SU-DHL-6 (cell line): ENCODE measurements around the gene ASB18.

Experiments
- H2AFZ ChIP-seq: fragments of 200-600 bp; sonication (generic); 2 replicates; pipeline ENCODE4 v1.6.1; 2014; ENCODE audit warnings: low read depth, mild to moderate bottlenecking, moderate library complexity, mixed read lengths, antibody characterized with exemption, low read length; ENCODE audit not compliant: severe bottlenecking
- H3F3A ChIP-seq: fragments of 200-600 bp; shearing (Covaris generic); 2 replicates; pipeline ENCODE4 v1.6.0; 2016; ENCODE audit warnings: antibody characterized with exemption, mild to moderate bottlenecking; ENCODE audit not compliant: insufficient read depth
- H3K27ac ChIP-seq: fragments of 200-600 bp; sonication (generic); 2 replicates; pipeline ENCODE4 v1.5.1; 2016; ENCODE audit warnings: low read depth, mild to moderate bottlenecking, low read length, moderate library complexity, mixed read lengths
- H3K27me3 ChIP-seq: fragments of 200-600 bp; sonication (generic), shearing (Covaris generic); 2 replicates; pipeline ENCODE4 v1.6.0; 2014; ENCODE audit warnings: mild to moderate bottlenecking, low read length
- H3K36me3 ChIP-seq: fragments of 200-600 bp; sonication (generic); 2 replicates; pipeline ENCODE4 v1.6.1; 2014; ENCODE audit warnings: mild to moderate bottlenecking, low read length, mixed read lengths
- H3K4me2 ChIP-seq: fragments of 300-600, 200-600 bp; shearing (Covaris generic), sonication (generic); 2 replicates; pipeline ENCODE4 v1.6.0; 2014; ENCODE audit warnings: low read length, low read depth, mild to moderate bottlenecking; ENCODE audit not compliant: poor library complexity, severe bottlenecking
- H3K4me3 ChIP-seq: fragments of 200-600 bp; sonication (generic); 2 replicates; pipeline ENCODE4 v1.5.1; 2014; ENCODE audit warnings: antibody characterized with exemption, low read length, mild to moderate bottlenecking, mixed read lengths; ENCODE audit not compliant: insufficient read depth, poor library complexity, severe bottlenecking
- H3K79me2 ChIP-seq: fragments of 200-600 bp; sonication (generic); 2 replicates; pipeline ENCODE4 v1.6.1; 2014; ENCODE audit warnings: mild to moderate bottlenecking, low read length, moderate library complexity; ENCODE audit not compliant: insufficient read depth
- H3K9ac ChIP-seq: fragments of 200-600 bp; sonication (generic); 2 replicates; pipeline ENCODE4 v1.7.0; 2014; ENCODE audit warnings: mild to moderate bottlenecking, low read length
- H3K9me2 ChIP-seq: fragments of 200-600 bp; sonication (generic); replicated peaks from 2 replicates; pipeline ENCODE4 v1.6.1; 2014; ENCODE audit warnings: low read length; ENCODE audit not compliant: insufficient read depth
- H3K9me3 ChIP-seq: fragments of 200-600 bp; sonication (generic); 2 replicates; pipeline ENCODE4 v1.6.1; 2014; ENCODE audit warnings: low read length, mixed read lengths; ENCODE audit not compliant: insufficient read depth
- H4K20me1 ChIP-seq: fragments of 200-600 bp; sonication (generic); 2 replicates; pipeline ENCODE4 v1.6.1; 2014; ENCODE audit warnings: low read depth, mild to moderate bottlenecking, antibody characterized with exemption, low read length, moderate library complexity, mixed read lengths
- EZH2phosphoT487 ChIP-seq: fragments of 200-600 bp; sonication (generic), shearing (Covaris generic); conservative IDR thresholded peaks from 2 replicates; pipeline ENCODE4 v1.6.1; 2018; ENCODE audit warnings: mild to moderate bottlenecking, antibody characterized with exemption, low read length, moderate library complexity, mixed read lengths
- TF ChIP-seq, protein P1 (sequence below): fragments of 200-600 bp; sonication (generic); IDR thresholded peaks from one replicate; pipeline ENCODE4 v1.5.1; 2017; ENCODE audit warnings: antibody characterized with exemption, mild to moderate bottlenecking, low read length, moderate library complexity; ENCODE audit not compliant: insufficient read depth, poor library complexity, severe bottlenecking

The ASB18 gene

GRCh38 chr2:236162882-236163470, 101.2 kb downstream of the ASB18 start:
- no peaks in the 10 kb centered on the region for H3K27me3 ChIP-seq
- no peaks in the 10 kb centered on the region for H4K20me1 ChIP-seq
- H3K27ac ChIP-seq, result no peak overlapping the region
- no peak overlapping the region for H2AFZ ChIP-seq
- H3K4me2 ChIP-seq, result no peak overlapping the region
- TF ChIP-seq, protein P1, sequence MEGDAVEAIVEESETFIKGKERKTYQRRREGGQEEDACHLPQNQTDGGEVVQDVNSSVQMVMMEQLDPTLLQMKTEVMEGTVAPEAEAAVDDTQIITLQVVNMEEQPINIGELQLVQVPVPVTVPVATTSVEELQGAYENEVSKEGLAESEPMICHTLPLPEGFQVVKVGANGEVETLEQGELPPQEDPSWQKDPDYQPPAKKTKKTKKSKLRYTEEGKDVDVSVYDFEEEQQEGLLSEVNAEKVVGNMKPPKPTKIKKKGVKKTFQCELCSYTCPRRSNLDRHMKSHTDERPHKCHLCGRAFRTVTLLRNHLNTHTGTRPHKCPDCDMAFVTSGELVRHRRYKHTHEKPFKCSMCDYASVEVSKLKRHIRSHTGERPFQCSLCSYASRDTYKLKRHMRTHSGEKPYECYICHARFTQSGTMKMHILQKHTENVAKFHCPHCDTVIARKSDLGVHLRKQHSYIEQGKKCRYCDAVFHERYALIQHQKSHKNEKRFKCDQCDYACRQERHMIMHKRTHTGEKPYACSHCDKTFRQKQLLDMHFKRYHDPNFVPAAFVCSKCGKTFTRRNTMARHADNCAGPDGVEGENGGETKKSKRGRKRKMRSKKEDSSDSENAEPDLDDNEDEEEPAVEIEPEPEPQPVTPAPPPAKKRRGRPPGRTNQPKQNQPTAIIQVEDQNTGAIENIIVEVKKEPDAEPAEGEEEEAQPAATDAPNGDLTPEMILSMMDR, result no peak
- no peak for TF ChIP-seq EZH2phosphoT487
- no peaks in the 10 kb centered on the region for H3K9me2 ChIP-seq
- H3K9me3 ChIP-seq, result no peaks in the 10 kb centered on the region
- H3K79me2 ChIP-seq, result no peaks in the 10 kb centered on the region
- H3K9ac ChIP-seq, result no peak overlapping the region
- H3K36me3 ChIP-seq, result no peaks in the 10 kb centered on the region
- no peaks in the 10 kb centered on the region for H3F3A ChIP-seq
- H3K4me3 ChIP-seq, result no peak overlapping the region

GRCh38 chr2:236162031-236162845, 102.0 kb downstream of the ASB18 start:
- no peak for TF ChIP-seq EZH2phosphoT487
- TF ChIP-seq, protein P1, result no peak
- Histone ChIP-seq H2AFZ (no peak overlapping the region), H3F3A (no peaks in the 10 kb centered on the region), H4K20me1 (no peaks in the 10 kb centered on the region), H3K4me3 (no peak overlapping the region), H3K9ac (no peak overlapping the region), H3K27me3 (no peaks in the 10 kb centered on the region), H3K79me2 (no peaks in the 10 kb centered on the region), H3K36me3 (no peaks in the 10 kb centered on the region), H3K9me3 (no peaks in the 10 kb centered on the region), H3K27ac (no peak overlapping the region), H3K4me2 (no peak overlapping the region), H3K9me2 (no peaks in the 10 kb centered on the region)

GRCh38 chr2:236161531-236161930, 102.7 kb downstream of the ASB18 start:
- TF ChIP-seq, protein P1, result no peak
- no peak for TF ChIP-seq EZH2phosphoT487
- no peaks in the 10 kb centered on the region for H3K27me3 ChIP-seq
- H3K4me2 ChIP-seq, result no peak overlapping the region
- H3K27ac ChIP-seq, result no peak overlapping the region
- no peaks in the 10 kb centered on the region for H3F3A ChIP-seq
- H2AFZ ChIP-seq, result no peak overlapping the region
- H3K9me2 ChIP-seq, result no peaks in the 10 kb centered on the region
- no peak overlapping the region for H3K9ac ChIP-seq
- H3K36me3 ChIP-seq, result no peaks in the 10 kb centered on the region
- no peak overlapping the region for H3K4me3 ChIP-seq
- H4K20me1 ChIP-seq, result no peaks in the 10 kb centered on the region
- H3K9me3 ChIP-seq, result no peaks in the 10 kb centered on the region
- no peaks in the 10 kb centered on the region for H3K79me2 ChIP-seq
